HG02970 (cell line): ENCODE measurements around the gene C16orf78.
"Not testable (repeated sequence)": the region's sequence is repeated elsewhere in the genome, so short reads cannot be mapped to it uniquely, and the experiment has no call there.

ENCODE experiments used
- ATAC-seq: cut with Tn5 transposase; IDR thresholded peaks from one replicate; pipeline ENCODE4 v1.9.1; 2021; ENCODE audit warnings: mild to moderate bottlenecking, moderate library complexity, moderate number of reproducible peaks; ENCODE audit not compliant: unreplicated experiment, low FRiP score

C16orf78 gene

DNA sequence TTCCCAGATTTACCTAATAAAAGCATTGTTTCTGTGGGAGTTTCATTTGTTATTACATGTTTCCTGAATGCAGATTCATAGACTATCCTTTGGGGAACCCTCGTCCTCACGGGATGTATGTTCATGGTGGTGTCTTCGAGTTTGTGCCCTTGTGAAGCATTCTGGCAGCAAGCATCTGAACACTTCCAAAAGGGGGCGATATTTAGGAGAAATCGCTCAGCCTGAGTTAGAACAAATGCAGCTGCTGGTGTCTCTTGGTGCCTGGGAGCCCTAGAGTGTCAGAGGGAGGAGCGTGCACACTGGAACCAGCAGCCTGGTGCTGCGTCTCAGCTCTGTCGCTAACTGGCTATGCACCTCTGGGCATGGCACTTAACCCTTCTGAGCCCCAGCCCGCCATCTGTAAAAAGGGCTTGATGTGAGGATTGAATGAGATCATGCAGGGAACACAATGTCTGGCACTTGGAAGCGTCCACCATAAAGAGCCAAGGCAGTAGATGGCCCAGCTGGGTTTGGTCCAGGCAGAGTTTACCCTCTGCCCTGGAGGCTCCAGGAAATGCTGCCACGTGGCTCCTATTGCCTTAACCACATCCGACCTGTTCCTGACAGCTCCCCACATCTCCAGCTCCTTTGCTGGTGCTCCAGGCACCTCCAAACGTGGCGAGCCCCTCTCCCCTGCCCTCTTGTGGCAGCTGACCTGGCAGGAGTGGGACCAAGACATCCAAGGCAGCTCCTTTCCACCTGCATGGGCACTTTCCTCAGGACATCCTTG lies 25.0 kb upstream of the C16orf78 start:
- ATAC-seq = no peak

DNA sequence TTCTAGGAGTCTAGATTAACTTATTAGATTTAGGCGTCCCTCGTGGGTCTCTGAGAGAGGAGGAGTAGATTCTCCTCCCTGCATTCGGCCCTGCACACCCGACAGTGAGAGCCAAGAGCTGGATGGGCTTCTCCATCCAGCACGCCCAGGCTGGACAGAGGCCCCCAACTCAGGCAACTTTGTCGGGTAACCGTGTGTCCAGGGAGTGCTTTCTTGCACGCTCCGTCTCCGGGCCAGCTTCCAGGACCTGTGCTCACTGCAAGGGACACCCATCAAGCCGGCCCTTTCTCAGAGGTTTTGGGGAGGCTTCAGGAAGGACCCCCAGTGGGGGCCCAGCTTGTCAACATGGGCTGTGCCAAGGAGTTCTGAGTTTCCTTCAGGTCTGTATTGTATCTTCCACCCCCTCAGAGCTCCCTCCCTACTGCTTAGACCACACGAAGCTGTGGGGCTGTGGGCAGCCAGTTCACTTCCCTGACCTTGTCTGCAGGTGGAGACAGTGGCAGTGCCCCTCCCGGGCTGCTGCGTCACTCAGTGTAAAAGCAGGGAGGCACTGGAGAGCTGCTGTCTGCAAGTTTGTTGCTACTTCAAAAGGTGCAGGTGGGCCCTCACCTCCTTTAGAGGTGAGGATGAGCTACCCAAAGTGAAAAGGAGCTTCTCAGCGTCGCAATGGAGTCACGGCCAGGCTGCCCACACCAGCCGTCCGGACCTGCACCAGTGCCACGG lies 24.0 kb upstream of the C16orf78 start:
- no peak for ATAC-seq

DNA sequence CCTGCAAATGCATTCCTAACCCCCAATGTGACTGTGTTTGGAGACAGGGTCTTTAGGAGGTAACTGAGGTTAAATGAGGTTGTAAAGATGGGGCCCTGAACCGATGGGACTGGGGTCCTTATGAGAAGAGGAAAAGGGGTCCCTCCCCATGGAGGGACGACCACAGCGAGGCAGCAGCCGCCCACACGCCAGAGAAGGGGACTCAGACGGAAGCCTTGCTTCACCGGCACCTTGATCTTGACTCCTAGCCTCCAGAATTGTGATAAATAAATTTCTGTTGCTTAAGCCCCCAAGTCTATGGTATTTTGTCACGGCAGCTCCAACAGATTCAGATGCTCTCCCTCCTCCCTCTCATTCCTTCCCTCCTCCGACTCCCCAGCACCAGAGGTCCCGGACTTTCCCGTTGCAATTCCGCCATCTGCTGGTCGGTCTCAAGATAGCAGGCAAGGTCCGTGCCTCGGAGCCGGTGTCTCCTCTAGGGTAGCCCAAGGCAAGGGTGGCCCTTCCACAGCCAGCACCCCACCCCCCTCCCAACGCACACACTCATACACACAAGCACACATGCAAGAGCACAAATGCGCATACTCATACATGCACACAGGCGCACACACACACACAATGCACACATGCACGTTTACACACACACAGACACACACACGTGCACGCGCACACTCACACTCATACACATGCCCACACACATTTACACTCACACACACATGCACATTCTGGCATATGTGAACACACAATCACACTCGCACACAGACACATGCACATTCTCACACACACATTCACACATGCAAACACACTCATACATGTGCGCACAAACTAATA lies 23.1 kb upstream of the C16orf78 start:
- no peak for ATAC-seq

DNA sequence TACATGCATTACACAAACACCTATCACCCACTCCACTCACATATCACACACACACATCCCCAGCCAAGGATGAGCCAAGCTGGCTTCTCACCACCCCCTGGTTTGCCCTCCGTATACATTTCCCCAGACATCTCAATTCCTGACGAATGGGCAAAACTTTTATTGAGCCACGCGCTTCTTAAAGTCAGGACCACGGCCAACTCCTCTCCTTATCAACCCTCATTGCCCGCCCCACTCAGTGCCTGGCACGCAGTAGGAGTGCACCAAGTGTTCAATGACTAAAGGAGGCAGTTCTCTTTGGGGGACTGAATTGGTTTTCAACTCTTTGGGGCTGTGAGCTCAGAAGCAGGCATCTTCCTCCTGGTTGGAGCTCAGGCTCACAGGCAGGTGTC lies 22.5 kb upstream of the C16orf78 start:
- no peak for ATAC-seq

GRCh38 chr16:49352892-49353291 lies 20.7 kb upstream of the C16orf78 start:
- no peak for ATAC-seq

DNA sequence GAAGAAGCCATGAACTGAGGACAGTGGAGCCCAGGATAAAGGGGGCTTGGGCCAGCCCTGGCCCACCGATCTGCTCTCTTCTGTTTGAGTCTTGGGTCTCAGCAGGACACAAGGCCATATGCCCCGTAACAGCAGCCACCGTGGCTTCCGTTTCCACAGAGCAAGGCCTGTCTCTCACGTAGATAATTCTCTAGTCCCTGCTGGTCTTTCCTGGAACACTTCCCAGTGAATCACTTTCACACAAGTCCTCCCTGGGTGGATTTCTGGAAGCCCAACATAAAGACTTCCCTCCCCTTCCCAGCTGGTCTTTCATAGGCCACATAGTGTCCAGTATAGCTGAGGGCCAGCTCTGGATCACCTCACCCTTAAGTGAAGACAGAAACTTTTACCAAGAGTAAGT lies 19.9 kb upstream of the C16orf78 start:
- no peak for ATAC-seq

DNA sequence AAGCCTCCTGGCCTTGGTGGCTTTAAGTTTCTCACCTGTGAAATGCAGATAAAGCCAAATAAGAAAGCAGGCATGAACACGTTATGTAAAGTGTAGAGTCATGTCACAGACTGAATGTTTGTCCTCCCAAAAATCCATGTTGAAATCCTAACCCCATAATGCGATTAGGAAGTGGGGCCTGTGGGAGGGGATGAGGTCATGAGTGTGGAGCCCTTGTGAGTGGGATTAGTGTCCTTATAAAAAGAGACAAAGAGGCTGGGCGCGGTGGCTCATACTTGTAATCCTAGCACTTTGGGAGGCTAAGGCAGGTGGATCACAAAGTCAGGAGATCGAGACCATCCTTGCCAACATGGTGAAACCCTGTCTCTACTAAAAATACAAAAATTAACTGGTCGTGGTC lies 19.5 kb upstream of the C16orf78 start:
- ATAC-seq = no peak

GRCh38 chr16:49354991-49355390 lies 18.6 kb upstream of the C16orf78 start:
- no peak for ATAC-seq

- no peak for ATAC-seq
Observed at GRCh38 chr16:49355933-49356665, 17.5 kb upstream of the C16orf78 start.

GRCh38 chr16:49356728-49357488 lies 16.7 kb upstream of the C16orf78 start:
- ATAC-seq = no peak

GRCh38 chr16:49359591-49359990 lies 14.0 kb upstream of the C16orf78 start:
- no peak for ATAC-seq

DNA sequence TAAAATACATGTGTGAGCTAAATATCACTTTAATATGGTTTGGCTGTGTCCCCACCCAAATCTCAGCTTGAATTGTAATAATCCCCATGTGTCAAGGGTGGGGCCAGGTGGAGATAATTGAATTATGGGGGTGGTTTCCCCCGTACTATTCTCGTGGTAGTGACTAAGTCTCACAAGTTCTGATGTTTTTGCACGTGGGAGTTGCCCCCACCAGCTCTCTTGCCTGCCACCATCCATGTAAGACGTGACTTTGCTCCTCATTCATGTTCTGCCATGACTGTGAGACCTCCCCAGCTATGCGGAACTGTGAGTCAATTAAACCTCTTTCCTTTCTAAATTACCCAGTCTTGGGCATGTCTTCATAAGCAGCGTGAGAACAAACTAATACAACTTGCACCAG lies 11.9 kb upstream of the C16orf78 start:
- not testable (repeated sequence) for ATAC-seq

GRCh38 chr16:49362230-49362629 lies 11.4 kb upstream of the C16orf78 start:
- no peak for ATAC-seq

GRCh38 chr16:49365711-49366509 lies 7.7 kb upstream of the C16orf78 start:
- ATAC-seq = peak; percentile 79

GRCh38 chr16:49366669-49367068 lies 6.9 kb upstream of the C16orf78 start:
- no peak for ATAC-seq

DNA sequence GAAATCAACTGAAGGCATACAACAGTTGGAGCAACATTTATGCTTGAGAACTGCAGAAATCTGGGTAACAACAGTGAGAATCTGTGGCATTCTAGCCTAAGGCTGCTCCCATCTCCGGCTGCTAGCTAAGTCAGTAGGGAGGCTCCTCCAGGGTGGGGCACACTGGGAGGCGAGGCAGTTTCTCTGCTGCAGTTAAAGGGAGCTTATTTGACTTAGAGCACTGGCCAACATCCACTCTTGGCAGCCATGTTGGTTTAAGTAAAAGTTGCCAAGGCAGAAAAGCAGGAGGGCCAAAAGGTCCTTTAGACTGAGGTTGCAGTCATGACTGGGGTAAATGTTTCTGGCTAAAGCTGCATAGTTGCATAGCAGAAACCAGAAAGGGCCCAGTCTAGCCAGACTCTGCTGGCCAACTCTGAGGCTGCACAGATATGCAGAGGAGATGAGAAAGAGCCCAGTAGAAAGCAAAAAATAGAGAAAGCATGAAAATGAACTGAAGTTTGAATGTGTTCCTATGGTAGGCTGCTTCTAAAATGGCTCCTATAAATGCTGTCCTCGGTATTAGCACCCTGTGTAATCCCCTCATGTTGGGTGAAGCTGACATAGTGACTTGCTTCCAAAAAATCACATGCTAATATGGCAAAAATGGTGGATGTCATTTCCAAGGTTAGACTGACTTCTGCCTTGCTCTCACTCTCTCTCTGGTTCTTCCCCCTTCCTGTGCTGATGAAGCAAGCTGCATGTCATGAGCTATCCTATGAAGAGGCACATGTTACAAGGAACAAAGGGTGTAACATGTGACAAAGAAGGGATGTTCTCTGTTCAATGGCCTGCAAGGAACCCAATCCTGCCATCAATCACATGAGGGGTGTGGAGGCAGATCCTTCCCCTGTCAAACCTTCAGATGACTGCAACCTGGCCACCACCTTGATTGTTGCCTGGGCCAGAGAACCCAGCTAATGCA lies 3.7 kb upstream of the C16orf78 start:
- ATAC-seq = no peak

- ATAC-seq = no peak
Observed at GRCh38 chr16:49376206-49376605, 2.6 kb downstream of the C16orf78 start.

GRCh38 chr16:49377196-49377755 lies 3.7 kb downstream of the C16orf78 start:
- no peak for ATAC-seq
